Spleen (tissue), 11 donors: ENCODE measurements around the gene UNC79. TPM values are rescaled to one million over a fixed set of nuclear protein-coding genes. Genes with fewer than 3 reads are reported as not detected.

Source experiments
- DNase-seq: peaks from one replicate; pipeline ENCODE4 v3.0.0-alpha.2; 2020
- H3K27ac ChIP-seq, 8 donors: fragments of 200-600 bp; sonication (generic) in 7 of 8; 1 replicate in 4 of 8; 2 replicates in 4 of 8; pipeline versions ENCODE4 v1.5.0 to v1.8.0; 2016 to 2021; ENCODE audit warnings: inconsistent platforms in 4 of 8, mild to moderate bottlenecking in 4 of 8, moderate library complexity in 1 of 8
- H3K27me3 ChIP-seq, 7 donors: fragments of 200-600 bp; sonication (generic) in 6 of 7; replicated peaks in 1 of 7; 1 replicate in 4 of 7; 2 replicates in 3 of 7; pipeline versions ENCODE4 v1.5.0 to v1.8.0; 2016 to 2021; ENCODE audit warnings: inconsistent platforms in 3 of 7, mild to moderate bottlenecking in 1 of 7
- H3K36me3 ChIP-seq, 6 donors: fragments of 200-600 bp; sonication (generic) in 5 of 6; 1 replicate in 4 of 6; 2 replicates in 2 of 6; pipeline versions ENCODE4 v1.5.0 to v1.8.0; 2016 to 2021; ENCODE audit warnings: inconsistent platforms in 2 of 6
- H3K4me1 ChIP-seq, 6 donors: fragments of 200-600 bp; sonication (generic) in 5 of 6; 1 replicate in 3 of 6; 2 replicates in 3 of 6; pipeline versions ENCODE4 v1.5.0 to v1.8.0; 2016 to 2021; ENCODE audit warnings: inconsistent platforms in 3 of 6
- H3K4me3 ChIP-seq, 8 donors: fragments of 200-600 bp; sonication (generic) in 7 of 8; 1 replicate in 4 of 8; 2 replicates in 4 of 8; pipeline versions ENCODE4 v1.5.0 to v1.8.0; 2016 to 2021; ENCODE audit warnings: inconsistent platforms in 4 of 8, mild to moderate bottlenecking in 4 of 8, moderate library complexity in 2 of 8
- H3K9me3 ChIP-seq, 8 donors: fragments of 200-600 bp; sonication (generic) in 7 of 8; 1 replicate in 4 of 8; 2 replicates in 4 of 8; pipeline versions ENCODE4 v1.5.0 to v1.8.0; 2016 to 2021; ENCODE audit warnings: inconsistent platforms in 4 of 8
- POLR2A ChIP-seq, 3 donors: fragments of 450-650 bp; IDR thresholded peaks; one replicate each; pipeline ENCODE4 v1.5.1; 2017; ENCODE audit warnings: antibody characterized with exemption in 3 of 3, mild to moderate bottlenecking in 1 of 3
- POLR2AphosphoS5 ChIP-seq, 3 donors: sonication (generic); formaldehyde crosslinking; IDR thresholded peaks; one replicate each; pipeline ENCODE4 v1.5.1; 2017; ENCODE audit warnings: antibody characterized with exemption in 3 of 3
- WGBS, 5 donors: extraction: QIAGEN DNeasy Blood & Tissue Kit in 3 of 5; methylation state at CpG; one replicate each; pipeline versions ENCODE4 v1.1.5 to v1.1.7; 2013 to 2018; 5-methylcytosine and 5-hydroxymethylcytosine counted together
- intact Hi-C: fragments of 100-400 bp; cut with DNase I; formaldehyde crosslinking; loops from one replicate; pipeline ENCODE4 v1.15.0; 2023; ENCODE audit warnings: low total_unique reads
- polyA plus RNA-seq, 3 donors: library from polyadenylated mRNA; stranded (reverse); fragments of 200-250 nt; gene quantifications; one replicate each; pipeline ENCODE4 v1.2.1, GENCODE V29; 2013
- total RNA-seq, 7 donors: library from RNA; depleted of rRNA in 3 of 7; stranded (reverse); fragments of >200 nt in 3 of 7; fragmentation: NEBNext Ultra II Directional in 4 of 7; extraction: Animal tissue kit (Norgen Biotek cat#: 25700) in 4 of 7; gene quantifications; one replicate each; pipeline versions ENCODE4 v1.1.0 to v1.2.1, GENCODE V29; 2016 to 2021
- TF ChIP-seq, protein P1 (sequence below), 11 experiments: fragments of 200-600 bp in 7 of 11; fragments of 450-650 bp in 4 of 11; sonication (generic) in 4 of 11; IDR thresholded peaks in 8 of 11; conservative IDR thresholded peaks in 3 of 11; 1 replicate in 7 of 11; 2 replicates in 4 of 11; pipeline versions ENCODE4 v1.4.0 to v1.8.0; 2016 to 2021; ENCODE audit warnings: antibody characterized with exemption in 11 of 11, inconsistent platforms in 4 of 11, mild to moderate bottlenecking in 1 of 11
- donor health status: healthy with polysubstance abuse.
- donor health status: DM: no; HTN: no; CAD: no; lungs with moderate emphysema.
- donor health status: DM: no; HTN: no; CAD: no.
- donor health status: Bipolar disorder and iron deficiency.
- donor health status: healthy.
- donor health status: DM: no; HTN: no; CAD: no.
- donor health status: DM: yes; HTN: yes; CAD: no.

UNC79 gene
- total and polyA plus RNA-seq, 10 donors, result 0.03 to 0.24 (median 0.08) TPM; not detected in 2

DNA sequence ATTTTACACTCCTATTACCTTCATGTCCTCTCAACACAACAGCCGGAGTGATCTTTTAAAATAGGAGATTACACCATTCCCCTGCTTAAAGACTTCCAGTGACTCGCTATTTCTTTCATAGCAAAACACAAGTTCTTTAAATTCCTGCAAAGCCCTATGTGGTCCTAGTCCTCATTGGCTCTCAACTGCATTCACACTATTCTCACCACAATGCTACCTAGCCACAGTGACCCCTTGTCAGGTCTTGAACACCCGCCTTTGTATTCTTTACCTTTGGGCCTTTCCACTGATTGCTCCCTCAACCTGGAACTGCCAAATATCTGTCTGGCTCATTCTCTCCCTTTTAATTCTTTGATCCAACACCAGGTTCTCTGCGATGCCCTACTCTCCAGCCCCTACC is 197.3 kb downstream of the UNC79 start:
- Histone ChIP-seq H3K27me3 (peaks cover 0 to 21% (median 0%) of the 10 kb centered on the region in 7 donors), H3K36me3 (no peaks in the 10 kb centered on the region), H3K4me3 (no peak overlapping the region), H3K9me3 (no peaks in the 10 kb centered on the region), H3K27ac (no peak overlapping the region), H3K4me1 (no peaks in the 10 kb centered on the region)
- TF ChIP-seq POLR2A (IDR thresholded peaks at IDR 0.05) (no peak), POLR2AphosphoS5 (IDR thresholded peaks at IDR 0.05) (no peak)
- TF ChIP-seq, protein P1, sequence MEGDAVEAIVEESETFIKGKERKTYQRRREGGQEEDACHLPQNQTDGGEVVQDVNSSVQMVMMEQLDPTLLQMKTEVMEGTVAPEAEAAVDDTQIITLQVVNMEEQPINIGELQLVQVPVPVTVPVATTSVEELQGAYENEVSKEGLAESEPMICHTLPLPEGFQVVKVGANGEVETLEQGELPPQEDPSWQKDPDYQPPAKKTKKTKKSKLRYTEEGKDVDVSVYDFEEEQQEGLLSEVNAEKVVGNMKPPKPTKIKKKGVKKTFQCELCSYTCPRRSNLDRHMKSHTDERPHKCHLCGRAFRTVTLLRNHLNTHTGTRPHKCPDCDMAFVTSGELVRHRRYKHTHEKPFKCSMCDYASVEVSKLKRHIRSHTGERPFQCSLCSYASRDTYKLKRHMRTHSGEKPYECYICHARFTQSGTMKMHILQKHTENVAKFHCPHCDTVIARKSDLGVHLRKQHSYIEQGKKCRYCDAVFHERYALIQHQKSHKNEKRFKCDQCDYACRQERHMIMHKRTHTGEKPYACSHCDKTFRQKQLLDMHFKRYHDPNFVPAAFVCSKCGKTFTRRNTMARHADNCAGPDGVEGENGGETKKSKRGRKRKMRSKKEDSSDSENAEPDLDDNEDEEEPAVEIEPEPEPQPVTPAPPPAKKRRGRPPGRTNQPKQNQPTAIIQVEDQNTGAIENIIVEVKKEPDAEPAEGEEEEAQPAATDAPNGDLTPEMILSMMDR (IDR thresholded peaks at IDR 0.05 in 8 of 11, conservative IDR thresholded peaks at IDR 0.05 in 3 of 11), result no peak
- intact Hi-C loops, result no loop called here
- 85 to 93% (median 89%) methylated on average over 4 of the region's 4 CpGs for WGBS, 5 donors
- DNase-seq, result no peak

DNA sequence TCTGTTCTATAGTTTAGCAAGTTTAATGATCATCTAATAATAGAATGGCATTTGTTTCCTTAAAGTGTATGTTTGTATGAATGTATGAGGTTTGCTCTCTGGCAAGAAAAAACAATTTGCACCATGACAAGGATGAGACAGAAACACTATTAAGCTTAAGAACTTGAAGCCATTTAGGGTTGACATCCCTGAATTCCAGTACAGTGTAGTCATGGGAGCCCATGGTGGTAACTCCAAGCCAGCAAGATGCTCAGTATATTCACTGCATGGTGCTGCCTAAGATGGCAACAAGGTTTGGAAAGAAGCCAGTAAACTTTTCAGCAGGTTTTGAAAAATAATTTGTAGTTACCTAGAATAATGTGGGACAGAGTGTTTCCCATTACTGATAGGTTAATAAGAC is 198.9 kb downstream of the UNC79 start:
- Histone ChIP-seq H3K4me3 (no peak overlapping the region), H3K9me3 (no peaks in the 10 kb centered on the region), H3K4me1 (no peaks in the 10 kb centered on the region), H3K27me3 (peaks cover 0 to 7% (median 0%) of the 10 kb centered on the region in 7 donors), H3K36me3 (no peaks in the 10 kb centered on the region), H3K27ac (no peak overlapping the region)
- no peak for DNase-seq
- intact Hi-C loops, result no loop called here
- TF ChIP-seq POLR2AphosphoS5 (IDR thresholded peaks at IDR 0.05) (no peak), POLR2A (IDR thresholded peaks at IDR 0.05) (no peak)
- TF ChIP-seq, protein P1 (IDR thresholded peaks at IDR 0.05 in 8 of 11, conservative IDR thresholded peaks at IDR 0.05 in 3 of 11), result no peak

DNA sequence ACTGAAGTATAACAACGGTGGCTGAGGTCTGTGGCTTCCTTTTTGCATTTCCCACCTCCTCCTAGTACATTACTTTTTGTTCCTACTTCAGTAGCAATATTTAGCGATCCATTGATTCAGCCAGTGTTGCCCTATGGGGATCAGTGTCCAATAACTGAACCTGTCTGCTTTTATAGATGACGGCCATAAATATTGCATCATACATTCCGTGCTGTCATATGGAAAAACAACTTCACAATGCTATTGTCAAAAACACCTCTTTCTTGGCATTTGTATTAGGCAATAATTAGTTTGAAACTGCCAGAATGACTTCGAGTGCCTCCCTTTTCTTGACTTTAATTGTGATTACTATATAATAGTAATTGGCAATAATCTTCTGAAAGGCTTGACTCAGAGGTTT is 208.1 kb downstream of the UNC79 start:
- H3K27me3 ChIP-seq, result peaks cover 0 to 8% (median 0%) of the 10 kb centered on the region in 7 donors
- intact Hi-C loops, result no loop called here
- no peaks in the 10 kb centered on the region for H3K9me3 ChIP-seq
- no peak overlapping the region for H3K27ac ChIP-seq
- no peak overlapping the region for H3K4me3 ChIP-seq
- TF ChIP-seq POLR2AphosphoS5 (IDR thresholded peaks at IDR 0.05), result no peak
- TF ChIP-seq, protein P1 (IDR thresholded peaks at IDR 0.05 in 8 of 11, conservative IDR thresholded peaks at IDR 0.05 in 3 of 11), result no peak
- no peak for TF ChIP-seq POLR2A (IDR thresholded peaks at IDR 0.05)
- H3K36me3 ChIP-seq, result no peaks in the 10 kb centered on the region
- H3K4me1 ChIP-seq, result no peaks in the 10 kb centered on the region
- WGBS, 5 donors, result 62 to 69% (median 67%) methylated on average over 5 of the region's 5 CpGs
- DNase-seq, result no peak

DNA sequence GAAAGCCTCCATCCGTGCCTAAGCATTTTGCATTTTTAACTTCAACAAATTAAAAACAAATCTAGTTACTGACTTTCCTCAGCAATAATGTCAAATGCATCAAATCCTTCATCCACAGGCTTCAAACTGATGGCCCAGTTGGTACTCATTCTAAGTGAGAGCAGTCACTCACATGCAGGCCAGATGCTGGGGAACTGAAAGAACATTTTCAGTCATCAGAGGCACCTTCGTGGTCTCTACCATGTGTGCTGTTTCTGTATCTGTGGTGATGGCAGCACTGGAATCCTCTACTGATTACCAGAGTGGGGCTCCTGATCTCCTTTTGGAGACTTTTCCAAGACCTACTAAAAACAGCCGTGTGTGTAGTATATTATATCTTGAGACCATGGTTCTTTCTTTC is 212.4 kb downstream of the UNC79 start:
- intact Hi-C loops, result no loop called here
- Histone ChIP-seq H3K27me3 (peaks cover 0 to 15% (median 0%) of the 10 kb centered on the region in 7 donors), H3K36me3 (no peaks in the 10 kb centered on the region), H3K9me3 (peaks cover 0 to 7% (median 0%) of the 10 kb centered on the region in 8 donors), H3K4me3 (no peak overlapping the region), H3K4me1 (no peaks in the 10 kb centered on the region), H3K27ac (no peak overlapping the region)
- WGBS, 5 donors, result 49 to 72% (median 63%) methylated on average over 3 of the region's 3 CpGs
- no peak for DNase-seq
- TF ChIP-seq POLR2AphosphoS5 (IDR thresholded peaks at IDR 0.05) (no peak), POLR2A (IDR thresholded peaks at IDR 0.05) (no peak)
- TF ChIP-seq, protein P1 (IDR thresholded peaks at IDR 0.05 in 8 of 11, conservative IDR thresholded peaks at IDR 0.05 in 3 of 11), result no peak
